ENCODE data around the gene UPF3A.

UPF3A gene

GRCh38 chr13:114281351-114282040 lies at the start of gene UPF3A:
UPF3A (plus strand) TSS chr13:114281601; CDS start chr13:114281640, 39 bp downstream.
- POLR2A ChIA-PET = interaction anchor here (0.6 to 1.4 kb wide), 10 partner anchors 10 to 788 kb away, joined by 3 to 5 read pairs (median 4); partner anchors contain the start of gene CHAMP1
- H3K4me1 ChIP-seq (ENCODE audit: control insufficient read depth, insufficient read depth, low read length) = no peaks in the 10 kb centered on the region
- TF ChIP-seq GLIS2 (tag by site-specific recombination; IDR thresholded peaks at IDR 0.05) = peak; percentile 95
- TF ChIP-seq KLF8 (tag by site-specific recombination; IDR thresholded peaks at IDR 0.05) = peak; percentile 2
- TF ChIP-seq INSM2 (tag by site-specific recombination; IDR thresholded peaks at IDR 0.05) = 0 out of 2 replicates have a peak, but pooled peaks have one; percentile 3
- TF ChIP-seq ZNF561 (tag by site-specific recombination; IDR thresholded peaks at IDR 0.05; ENCODE audit: borderline replicate concordance) = peak; percentile 53; the same call in 1 of the 2 replicates
- TF ChIP-seq IKZF3 (tag by site-specific recombination; IDR thresholded peaks at IDR 0.05) = 0 out of 2 replicates have a peak, but pooled peaks have one; percentile 26
- no peak for TF ChIP-seq REST (tag by site-specific recombination; IDR thresholded peaks at IDR 0.05)
- peak; percentile 41; the same call in 1 of the 2 replicates for TF ChIP-seq ZNF596 (tag by site-specific recombination; IDR thresholded peaks at IDR 0.05)
- no peak for TF ChIP-seq ZBTB44 (tag by site-specific recombination; IDR thresholded peaks at IDR 0.05)
- TF ChIP-seq ZNF704 (tag by site-specific recombination; IDR thresholded peaks at IDR 0.05) = no peak
- peak; percentile 93 for TF ChIP-seq BCL11B (tag by site-specific recombination; IDR thresholded peaks at IDR 0.05; ENCODE audit: low read depth)
- peak; percentile 88 for TF ChIP-seq ZFHX2 (tag by site-specific recombination; conservative IDR thresholded peaks at IDR 0.05)
- peak; percentile 38; the same call in 1 of the 2 replicates for TF ChIP-seq PBX3 (CRISPR knock-in tag; IDR thresholded peaks at IDR 0.05)
- no peak for TF ChIP-seq ZNF514 (tag by site-specific recombination; IDR thresholded peaks at IDR 0.05)
- peak; percentile 6; the same call in 1 of the 2 replicates for TF ChIP-seq ZBTB11 (tag by site-specific recombination; conservative IDR thresholded peaks at IDR 0.05; ENCODE audit: low read depth)
- TF ChIP-seq KLF9 (tag by site-specific recombination; IDR thresholded peaks at IDR 0.05; ENCODE audit: low read depth) = peak; percentile 72
- TF ChIP-seq ZNF544 (tag by site-specific recombination; IDR thresholded peaks at IDR 0.05) = no peak
- TF ChIP-seq KLF17 (tag by site-specific recombination; IDR thresholded peaks at IDR 0.05) = peak; percentile 57; the same call in 1 of the 2 replicates
- no peak for TF ChIP-seq TSHZ1 (tag by site-specific recombination; IDR thresholded peaks at IDR 0.05; ENCODE audit: borderline replicate concordance)

More at GRCh38 chr13:114281351-114282040, at the start of gene UPF3A:
- Histone ChIP-seq H3K9me3 (ENCODE audit: control insufficient read depth, insufficient read depth, low read depth, low read length) (no peaks in the 10 kb centered on the region), H3K4me3 (ENCODE audit: low read depth, low read length) (peak within 1 kb of the TSS; percentile 80), H3K27ac (ENCODE audit: extremely low read depth, low read depth, low read length) (peak within 1 kb of the TSS; percentile 97), H3K36me3 (ENCODE audit: control insufficient read depth in 2 of 2, insufficient read depth in 1 of 2, low read length in 2 of 2) (peaks cover 15 to 26% of the 10 kb centered on the region in 2 experiments; a peak in 2 of 3 replicates)
- CTCF ChIA-PET = interaction anchor here (0.6 kb wide), 1 partner anchor 29 kb away, joined by 3 read pairs; no protein-coding TSS in a partner anchor
